Renal pelvis (tissue), 4 donors: ENCODE results near the gene RFFL. TPM values are rescaled to one million over a fixed set of nuclear protein-coding genes. Genes with fewer than 3 reads are reported as not detected.

ENCODE experiments used
- DNase-seq: peaks from one replicate; pipeline ENCODE4 v3.0.0-alpha.2; 2013
- polyA plus RNA-seq, 3 donors: library from polyadenylated mRNA; unstranded; fragments of 120-200 nt; gene quantifications; one replicate each; pipeline ENCODE4 v1.2.1, GENCODE V29; 2013; ENCODE audit not compliant: insufficient read length in 3 of 3

The RFFL gene
- polyA plus RNA-seq, 3 donors, result 21.7 to 25.7 (median 24.7) TPM

- DNase-seq, result no peak
Observed at GRCh38 chr17:35083071-35083470, 19.6 kb upstream of the RFFL start.

DNA sequence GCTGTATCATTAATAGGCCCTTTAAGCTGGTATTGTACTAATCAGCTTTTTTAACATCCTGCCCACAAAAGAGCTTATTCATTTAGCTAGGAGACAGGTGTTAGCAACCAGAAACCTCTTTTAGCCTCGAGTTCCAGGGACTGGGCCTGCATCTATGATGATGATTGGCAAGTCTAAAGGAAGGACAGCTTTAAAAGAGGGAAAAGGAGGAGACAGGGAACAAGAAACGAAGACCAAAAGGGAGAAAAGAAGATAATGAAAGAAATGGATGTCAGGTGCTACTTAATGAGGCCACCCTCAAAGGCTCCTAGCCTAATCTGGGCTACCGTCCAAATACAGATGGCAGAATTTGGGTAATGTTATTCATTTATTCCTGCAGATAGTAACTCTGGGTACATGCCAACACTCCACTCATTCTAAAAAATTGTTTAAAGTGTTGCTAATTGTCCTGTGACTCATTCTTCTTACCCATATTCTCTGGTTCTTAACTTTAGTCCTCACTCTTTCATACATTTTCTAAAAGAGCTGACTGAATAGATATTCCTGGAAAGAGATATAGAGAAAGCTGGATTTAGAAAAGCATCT lies 18.7 kb upstream of the RFFL start:
- DNase-seq, result no peak

DNA sequence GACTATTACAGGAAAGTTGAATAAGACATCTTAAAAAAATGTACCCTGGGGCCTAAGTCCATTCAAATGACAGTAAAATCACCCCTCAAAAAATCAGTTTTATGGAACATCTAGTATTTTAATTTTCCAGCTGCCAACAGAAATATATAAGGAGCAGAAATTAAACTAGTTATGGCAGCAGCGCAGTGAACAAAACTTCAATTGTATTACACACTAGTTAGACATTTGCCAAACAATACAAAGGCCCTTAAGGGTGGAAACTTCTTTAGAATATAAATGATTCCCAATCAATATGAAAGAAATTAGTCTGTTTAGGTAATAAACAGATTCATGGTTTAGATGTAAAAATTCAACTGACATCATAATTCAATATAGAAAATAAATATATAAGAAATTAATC lies 18.1 kb upstream of the RFFL start:
- no peak for DNase-seq

DNA sequence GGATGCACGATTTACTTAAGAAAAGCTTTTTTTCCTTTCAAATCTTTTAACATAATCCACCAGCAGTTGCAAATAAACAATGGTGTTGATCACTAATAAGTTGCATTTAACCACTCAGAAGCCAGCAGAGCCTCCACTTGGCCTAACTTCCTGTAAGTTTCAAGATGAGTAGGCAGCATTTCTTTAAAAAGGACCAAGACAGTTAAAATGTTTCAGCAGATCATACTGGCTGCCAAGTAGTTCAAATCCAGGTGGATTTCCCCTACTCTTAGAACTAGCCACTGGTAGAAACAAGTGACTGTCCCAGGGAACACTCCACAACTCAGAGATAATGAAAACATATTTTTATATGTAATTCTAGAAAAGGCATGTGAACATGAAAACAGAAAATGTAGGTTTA lies 17.0 kb upstream of the RFFL start:
- DNase-seq, result no peak

GRCh38 chr17:35079547-35080423 lies 16.3 kb upstream of the RFFL start:
- no peak for DNase-seq

DNA sequence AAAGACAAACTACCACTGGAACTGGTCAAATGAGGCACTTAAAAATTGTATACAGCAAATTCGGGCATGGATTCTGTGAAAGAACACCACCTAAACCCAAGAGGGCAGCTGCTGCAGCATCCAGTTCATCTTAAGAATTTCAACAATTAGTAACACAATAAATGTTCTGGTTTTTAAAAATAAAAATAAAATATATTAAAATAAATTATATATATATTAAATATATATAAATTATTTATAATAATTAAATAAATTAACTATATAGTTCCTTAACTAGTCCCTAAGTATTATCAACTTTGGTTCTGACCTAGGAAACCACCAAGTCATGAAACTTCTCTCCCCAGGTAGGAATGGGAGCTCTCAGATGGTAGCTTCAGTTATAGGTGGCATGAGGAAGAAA lies 13.4 kb upstream of the RFFL start:
- DNase-seq, result no peak

DNA sequence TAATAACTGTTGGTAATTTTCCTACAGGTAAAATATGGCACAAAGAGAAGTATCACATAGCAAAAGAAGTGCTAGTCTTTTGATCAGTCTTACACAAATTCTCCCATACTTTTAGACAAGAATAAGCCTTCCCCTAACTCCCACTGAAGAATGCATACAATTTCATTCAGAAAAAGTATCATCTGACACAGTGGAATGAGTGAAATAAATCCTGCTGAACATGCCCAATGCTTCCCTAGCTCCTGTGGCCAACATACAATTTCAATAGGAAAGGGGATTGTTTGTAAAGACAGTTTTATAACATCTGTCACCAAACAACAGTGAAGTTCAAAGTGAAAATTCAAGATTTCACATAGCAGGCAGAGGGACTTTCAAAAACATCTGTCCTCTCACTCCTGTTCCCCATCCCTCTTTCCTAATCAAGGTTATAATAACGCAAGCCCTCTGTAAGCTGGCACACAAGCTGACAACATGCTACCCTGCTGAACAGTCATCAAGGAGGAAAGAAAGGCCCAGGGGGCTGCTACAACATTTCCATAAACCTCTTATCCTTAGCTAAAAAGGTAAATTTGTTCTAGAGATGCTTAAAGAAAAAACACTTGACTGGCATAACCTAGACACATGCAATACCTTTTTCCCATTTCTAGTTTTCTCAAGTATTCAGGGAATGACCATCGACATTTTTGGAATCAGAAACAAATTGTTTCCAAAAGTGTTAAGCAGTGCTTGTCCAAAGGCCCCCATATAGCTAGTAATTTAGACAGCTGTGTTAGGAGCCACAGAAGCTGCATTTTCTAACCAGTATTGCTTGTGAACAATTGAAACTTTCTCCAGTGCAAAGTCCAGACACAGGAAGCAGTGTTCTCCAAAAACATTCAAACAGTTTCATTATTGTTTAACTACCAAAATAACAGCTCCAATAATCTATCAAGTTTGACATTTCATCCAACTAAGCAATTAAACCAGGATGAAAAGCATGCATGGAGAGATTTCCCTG lies 11.5 kb upstream of the RFFL start:
- DNase-seq, result no peak

- DNase-seq, result no peak
Observed at GRCh38 chr17:35073991-35074627, 10.6 kb upstream of the RFFL start.

DNA sequence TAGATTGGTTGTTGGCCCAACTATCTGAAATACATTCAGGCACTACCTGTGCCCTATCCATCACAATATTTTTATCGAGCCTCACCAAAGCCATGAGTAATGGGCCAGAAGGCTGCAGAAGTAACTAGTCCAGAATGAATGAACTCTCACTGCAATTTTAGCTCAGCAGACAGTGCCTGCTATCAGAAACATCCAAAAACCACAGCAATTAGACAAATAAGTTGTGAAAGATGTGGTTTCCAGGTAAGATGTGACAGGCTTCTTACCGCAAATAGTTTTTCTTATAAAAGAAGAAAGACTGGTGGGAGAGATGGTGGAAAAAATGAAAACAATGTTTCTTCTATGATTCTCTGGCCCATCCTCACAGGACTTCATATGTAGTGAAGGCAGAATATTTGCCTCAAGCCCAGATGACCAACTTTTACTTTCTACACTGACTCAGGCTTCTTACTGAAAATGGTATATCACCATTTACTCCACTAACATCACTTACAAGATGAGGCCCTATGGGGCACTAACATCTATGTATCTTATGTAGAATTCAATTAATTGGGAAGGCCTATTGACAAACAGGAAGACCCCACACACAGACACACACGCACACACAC lies 9.8 kb upstream of the RFFL start:
- DNase-seq, result no peak

DNA sequence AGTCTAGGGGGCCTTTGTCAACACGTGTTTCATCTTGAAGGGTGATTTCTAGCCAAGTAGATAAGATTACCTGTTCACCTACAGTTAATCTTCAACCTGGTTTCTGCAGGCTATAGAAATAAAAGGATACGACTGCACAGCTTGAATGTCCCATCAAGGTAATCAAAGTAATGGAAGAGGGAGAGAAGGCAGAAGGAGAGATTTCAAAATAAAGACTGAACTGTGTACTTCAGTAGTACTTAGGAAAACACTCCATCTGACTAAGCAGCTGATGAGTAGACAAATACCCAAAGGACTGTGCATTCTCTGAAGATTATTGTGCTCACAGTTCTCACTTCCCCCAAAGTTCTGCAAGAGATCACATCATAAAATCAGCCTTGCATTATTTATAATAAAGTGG lies 5.8 kb upstream of the RFFL start:
- DNase-seq, result no peak

GRCh38 chr17:35068249-35068648 lies 4.7 kb upstream of the RFFL start:
- no peak for DNase-seq

DNA sequence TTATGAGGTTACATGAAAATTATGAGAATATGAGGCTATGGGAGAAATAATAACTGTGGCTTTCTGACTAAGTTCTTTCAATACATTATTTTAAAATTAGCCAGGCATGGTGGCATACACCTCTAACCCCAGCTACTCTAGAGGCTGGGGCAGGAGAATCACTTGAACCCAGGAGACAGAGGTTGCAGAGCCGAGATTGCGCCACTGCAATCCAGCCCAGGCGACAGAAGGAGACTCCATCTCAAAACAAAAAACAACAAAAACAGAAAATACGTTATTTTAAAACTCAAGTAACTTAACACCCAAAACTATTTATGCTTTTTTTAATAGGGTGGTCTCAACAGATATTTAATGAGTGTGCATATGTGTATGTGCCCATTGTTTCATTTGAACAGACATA lies 2.4 kb upstream of the RFFL start:
- DNase-seq, result no peak

DNA sequence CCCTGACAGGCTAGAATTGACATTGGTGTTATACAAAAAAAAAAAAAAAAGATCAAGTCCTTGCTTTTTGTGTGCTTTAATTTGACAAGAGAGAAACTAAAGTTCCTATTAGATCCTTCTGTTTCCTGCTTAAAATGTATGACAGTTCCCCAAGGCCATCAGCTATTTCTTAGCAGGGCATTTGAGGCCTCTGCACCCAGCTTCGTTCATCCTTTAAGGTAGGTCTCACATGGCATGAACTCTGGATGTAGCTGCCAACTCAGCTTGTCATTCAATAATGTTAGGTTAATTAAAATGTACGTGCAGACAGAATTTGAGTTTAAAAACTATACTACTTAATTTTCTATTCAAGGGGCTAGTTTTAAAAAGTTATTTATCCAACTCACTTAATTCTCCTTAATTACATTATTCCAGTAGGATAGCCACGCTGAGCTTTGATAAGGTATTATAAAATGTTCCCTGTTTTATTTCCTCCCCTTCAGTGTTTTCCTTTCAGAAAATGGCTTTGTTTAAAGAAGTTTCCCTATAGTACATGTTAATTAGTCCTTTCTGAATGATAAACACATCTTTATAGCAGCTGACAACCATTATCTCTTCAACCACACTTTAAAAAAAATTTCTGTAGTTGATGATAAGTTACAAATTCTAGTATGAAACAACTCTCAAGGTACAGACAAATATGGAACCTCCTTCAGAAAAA lies 1.2 kb upstream of the RFFL start:
- no peak for DNase-seq

DNA sequence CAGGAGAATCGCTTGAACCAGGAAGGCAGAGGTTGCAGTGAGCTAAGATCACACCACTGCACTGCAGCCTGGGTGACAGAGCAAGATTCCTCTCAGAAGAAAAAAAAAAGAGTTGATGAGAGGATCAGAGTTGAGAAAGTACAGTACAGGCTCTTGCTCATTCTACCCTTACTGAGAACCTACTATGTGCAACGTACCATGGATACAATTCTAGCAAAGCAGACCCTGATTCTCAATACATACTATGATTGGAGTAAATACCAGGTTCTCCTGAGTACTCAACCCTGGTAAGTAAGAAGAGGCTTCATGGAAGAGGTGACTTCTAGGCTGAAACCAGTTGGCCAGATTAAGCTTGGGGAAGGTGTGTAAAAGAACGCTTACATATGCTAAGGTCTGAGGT lies 1.2 kb downstream of the RFFL start:
- no peak for DNase-seq

GRCh38 chr17:35057332-35057915 lies 6.1 kb downstream of the RFFL start:
- DNase-seq, result no peak

DNA sequence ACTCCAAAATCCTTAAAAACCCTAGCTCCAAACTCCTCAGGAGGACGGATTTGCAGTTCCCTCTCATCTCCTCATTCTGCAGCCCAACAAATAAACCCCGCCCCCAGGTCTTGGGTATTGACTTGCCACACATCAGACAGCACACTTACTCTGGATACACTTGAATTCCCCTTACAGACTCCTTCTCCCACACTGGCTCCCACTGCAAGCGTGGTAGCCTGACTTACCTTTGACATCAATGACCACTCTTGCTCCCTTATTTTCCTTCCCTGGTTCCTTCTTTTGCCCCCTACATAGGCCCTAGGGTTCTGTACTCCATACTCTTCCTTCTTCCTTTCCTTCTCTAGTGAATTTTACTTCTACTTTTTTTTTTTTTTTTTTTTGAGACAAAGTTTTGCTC lies 7.5 kb downstream of the RFFL start:
- DNase-seq, result no peak

DNA sequence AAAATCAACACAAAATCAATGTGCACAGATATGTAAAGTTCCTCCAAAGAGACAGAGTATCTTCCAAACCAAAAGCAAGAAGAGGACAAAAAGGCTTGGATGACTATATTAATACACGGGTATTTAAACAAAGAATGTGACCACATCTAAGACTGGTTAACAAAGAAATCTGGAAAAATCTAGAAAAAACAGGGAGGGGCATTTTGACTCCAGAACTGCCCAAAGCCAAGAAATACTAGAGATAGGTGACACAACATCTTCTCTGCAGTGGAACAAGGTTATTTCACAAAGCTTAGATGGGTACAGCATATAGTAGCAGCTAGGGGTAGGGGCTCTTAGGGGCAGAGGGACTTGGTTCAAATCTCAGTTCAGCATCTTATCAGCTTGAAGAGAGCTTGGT lies 10.3 kb downstream of the RFFL start:
- no peak for DNase-seq

DNA sequence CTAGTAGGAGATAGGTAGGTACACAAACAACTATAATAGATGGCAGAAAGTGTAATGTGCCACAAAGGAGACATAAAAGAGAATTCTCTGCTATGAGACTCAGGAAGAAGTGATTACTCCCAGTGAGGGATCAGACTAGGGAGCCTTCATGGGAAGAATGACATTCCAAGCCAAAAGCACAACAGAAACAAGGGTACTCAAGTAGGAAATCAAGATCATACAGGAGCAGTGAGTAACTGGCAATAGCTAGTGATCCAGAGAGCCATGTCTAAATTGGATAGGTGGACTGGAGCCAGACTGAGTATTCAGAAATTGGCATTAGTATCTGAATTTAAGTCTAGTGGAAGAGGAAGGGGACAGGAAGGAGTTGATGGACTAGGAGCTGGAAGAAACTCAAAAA lies 10.7 kb downstream of the RFFL start:
- DNase-seq, result no peak

- DNase-seq, result no peak
Observed at GRCh38 chr17:35052241-35052610, 11.3 kb downstream of the RFFL start.

DNA sequence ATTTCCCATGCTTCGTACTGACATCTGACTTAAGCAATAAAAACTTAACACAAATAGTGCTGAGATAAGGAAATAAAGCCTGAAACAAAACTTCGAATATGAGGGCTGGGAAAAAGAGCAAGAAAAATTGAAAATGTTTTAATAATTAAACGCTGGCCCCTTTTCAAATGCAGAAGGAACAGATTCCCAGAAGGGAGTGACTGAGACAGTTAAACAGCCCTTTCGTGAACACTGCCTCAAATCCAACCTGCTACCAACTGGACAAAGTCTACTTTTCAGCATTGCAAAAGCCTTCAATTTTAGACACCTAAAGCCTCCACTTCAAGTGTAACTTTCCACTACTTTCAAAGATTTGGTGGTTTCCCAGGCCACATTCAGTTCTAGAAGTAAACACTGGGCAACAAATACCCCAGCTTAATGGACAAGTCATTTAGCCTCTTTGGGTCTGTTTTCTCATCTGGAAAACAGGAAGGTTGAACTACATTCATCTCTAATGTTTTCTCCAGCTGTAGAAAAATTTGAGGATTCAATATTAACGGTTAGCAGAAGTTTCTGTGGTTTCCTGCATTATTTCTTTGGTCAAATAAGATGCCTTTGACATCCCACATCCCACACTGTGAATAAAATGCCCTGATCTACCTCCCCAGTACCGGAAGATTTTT lies 11.8 kb downstream of the RFFL start:
- DNase-seq, result no peak
